Skin of body (tissue), 2 donors: ENCODE results near the gene TRABD. TPM values are rescaled to one million over a fixed set of nuclear protein-coding genes. Genes with fewer than 3 reads are reported as not detected.

ENCODE experiments used
- DNase-seq: peaks from one replicate; lab custom pipeline; 2025; lab: John Stamatoyannopoulos, UW
- total RNA-seq: library from RNA; depleted of rRNA; stranded (reverse); fragments of >200 nt; gene quantifications from one replicate; pipeline ENCODE4 v1.2.3, GENCODE V29; 2014

Gene TRABD
- total RNA-seq, 1 donor from 2014 or later, result 10.8 TPM

DNA sequence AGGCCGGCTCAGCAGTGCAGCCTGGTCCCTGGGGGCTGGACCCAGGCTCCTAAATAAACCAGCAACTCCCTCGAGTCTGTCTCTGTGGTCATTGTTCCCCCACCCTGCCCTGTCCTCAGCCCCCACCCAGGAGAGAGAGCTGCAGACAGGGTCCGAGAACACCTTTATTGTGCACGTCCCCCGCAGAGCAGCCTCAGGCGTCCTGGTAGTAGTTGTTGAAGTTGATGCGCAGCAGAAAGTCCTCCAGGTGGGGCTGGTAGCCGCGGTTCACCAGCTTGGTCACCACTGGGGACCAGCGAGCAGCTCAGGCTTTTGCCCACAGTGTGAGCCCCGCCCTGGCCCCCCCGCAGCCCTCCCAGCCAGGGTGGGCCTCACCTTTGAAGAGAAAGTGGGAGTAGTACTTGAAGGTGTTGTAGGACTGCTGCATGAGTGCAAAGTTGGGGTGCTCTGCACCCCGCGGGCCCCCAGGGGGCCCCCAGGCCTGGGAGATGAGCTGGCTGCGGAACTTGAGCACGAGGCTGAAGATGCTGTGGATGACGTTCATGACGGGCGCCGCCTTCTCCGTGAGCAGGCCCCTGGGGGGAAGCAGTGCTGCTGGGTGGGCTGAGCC lies 31.9 kb downstream of the TRABD start:
- no peak for DNase-seq

DNA sequence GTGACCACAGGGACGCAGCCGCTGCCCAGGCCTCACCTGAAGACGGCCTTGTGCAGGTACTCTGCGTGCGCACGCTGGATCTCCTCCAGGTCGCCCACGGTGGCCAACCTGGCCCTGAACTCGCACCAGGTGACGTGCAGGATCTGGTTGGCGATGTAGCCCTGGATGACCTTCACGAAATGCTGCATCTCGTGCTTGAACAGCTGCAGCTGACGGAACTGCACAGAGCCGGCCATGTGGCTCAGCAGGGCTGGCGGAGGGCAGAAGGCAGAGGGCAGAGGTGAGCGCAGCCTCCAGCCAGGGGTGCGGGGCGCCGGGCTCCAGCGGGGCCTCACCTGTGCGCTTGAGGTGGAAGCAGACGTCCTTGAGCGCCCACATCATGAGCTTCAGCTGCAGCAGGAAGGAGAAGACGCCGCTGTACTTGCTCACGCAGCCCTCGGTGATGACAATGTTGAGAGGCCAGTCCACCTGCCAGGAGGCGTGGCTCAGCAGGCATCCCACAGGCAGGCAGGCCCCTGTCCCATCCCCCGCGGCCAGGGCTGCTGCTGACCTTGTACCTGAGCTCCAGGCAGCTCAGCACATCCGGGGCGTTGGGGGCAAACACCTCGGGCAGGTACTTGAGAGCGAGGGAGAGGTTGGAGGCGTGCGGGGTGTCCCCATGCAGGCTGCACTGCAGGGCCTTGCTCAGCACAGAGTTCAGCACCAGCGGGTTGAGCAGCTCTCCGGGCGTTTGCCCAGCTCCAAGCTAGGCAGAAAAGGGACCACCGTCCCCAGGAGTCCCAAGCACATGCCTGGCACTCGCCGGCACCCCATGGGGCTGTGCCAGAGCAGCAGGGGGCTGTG lies 32.7 kb downstream of the TRABD start:
- DNase-seq, result no peak

DNA sequence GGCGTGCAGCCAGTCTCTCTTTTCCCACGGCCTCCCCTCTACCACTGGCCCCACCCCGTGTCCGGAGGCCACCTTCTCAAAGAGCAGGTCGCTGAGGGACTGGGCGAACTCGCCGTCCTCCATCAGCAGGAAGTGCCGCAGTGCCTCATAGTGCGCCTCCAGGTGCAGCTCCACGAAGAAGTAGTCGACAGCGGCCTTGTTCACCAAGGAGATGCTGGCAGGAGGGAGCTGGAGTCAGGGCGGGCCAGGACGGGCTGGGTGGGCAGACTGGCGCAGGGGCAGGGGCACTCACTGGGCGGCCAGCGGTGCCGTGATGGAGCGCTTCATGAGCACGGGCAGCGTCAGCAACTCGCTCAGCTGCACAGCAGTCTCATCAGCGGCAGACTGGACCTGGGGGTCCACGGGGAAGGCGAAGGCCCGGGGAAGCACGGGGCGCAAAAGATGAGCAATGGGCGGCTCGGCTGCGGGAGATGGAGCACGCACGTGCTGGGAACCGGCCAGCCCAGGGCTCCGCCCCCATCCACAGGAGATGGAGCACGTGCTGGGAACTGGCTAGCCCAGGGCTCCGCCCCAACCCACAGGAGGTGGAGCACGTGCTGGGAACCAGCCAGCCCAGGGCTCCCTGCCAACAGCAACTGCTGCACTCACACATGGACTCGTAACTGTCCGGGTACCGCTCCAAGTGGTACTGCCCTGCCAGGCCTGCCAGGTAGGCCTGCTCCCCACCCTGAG lies 33.4 kb downstream of the TRABD start:
- DNase-seq, result peak; percentile 19

DNA sequence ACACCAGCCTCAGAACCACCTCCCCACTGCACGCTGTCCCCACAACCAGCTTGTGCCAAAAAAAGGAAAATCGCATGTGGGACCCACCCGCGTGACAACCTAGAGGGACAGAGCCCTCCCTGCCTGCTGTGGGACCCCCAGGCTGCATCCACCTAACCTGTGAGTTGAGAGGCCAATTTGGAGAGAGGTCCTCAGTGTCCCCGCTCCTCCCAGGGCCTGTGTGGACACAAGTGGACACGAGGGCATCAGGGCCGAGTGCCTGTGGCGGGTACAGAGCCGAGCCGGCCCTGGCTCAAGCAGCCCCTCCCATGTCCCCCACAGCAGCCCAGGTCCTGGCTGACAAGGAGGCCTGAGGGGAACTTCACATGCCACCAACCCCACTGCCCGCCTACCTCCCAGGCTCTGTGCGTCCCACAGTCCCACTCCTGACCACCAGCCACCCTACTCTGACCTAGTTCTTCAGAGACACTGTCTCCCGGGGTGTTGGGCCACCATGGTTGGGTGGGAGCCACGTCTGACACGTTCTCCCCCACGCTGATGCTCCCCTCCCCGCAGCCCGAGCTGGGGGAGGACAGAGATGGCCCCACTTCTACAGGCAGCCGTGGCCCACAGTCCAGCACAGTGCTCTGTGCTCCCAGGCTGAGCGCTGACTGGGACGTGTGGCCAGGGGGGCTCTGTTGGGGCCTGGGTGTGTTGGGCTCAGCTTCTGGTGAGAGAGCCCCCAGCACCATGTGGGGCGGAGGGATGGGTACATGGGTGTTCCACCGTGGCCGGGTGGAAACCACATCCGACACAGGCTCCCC lies 34.3 kb downstream of the TRABD start:
- DNase-seq, result no peak

DNA sequence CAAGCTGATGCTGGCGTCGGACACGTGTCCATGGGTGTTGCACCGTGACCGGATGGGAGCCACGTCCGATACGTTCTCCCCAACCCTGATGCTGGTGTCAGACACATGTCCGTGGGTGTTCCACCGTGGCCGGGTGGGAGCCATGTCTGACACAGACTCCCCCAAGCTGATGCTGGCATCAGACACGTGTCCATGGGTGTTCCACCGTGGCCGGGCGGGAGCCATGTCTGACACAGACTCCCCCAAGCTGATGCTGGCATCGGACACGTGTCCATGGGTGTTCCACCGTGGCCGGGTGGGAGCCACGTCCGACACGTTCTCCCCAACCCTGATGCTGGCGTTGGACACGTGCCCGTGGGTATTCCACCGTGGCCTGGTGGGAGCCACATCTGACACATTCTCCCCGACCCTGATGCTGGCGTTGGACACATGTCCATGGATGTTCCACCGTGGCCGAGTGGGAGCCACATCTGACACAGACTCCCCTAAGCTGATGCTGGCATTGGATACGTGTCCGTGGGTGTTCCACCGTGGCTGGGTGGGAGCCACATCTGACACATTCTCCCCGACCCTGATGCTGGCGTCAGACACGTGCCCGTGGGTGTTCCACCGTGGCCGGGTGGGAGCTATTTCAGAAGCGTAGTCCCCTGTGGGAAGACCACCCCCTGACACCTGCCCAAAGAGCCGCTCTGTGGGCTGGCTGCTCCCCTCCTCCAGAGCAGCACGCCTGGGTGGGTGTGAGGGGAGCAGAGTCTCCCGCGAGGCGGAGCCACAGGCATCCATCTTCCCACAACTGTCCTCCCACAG lies 35.1 kb downstream of the TRABD start:
- no peak for DNase-seq

DNA sequence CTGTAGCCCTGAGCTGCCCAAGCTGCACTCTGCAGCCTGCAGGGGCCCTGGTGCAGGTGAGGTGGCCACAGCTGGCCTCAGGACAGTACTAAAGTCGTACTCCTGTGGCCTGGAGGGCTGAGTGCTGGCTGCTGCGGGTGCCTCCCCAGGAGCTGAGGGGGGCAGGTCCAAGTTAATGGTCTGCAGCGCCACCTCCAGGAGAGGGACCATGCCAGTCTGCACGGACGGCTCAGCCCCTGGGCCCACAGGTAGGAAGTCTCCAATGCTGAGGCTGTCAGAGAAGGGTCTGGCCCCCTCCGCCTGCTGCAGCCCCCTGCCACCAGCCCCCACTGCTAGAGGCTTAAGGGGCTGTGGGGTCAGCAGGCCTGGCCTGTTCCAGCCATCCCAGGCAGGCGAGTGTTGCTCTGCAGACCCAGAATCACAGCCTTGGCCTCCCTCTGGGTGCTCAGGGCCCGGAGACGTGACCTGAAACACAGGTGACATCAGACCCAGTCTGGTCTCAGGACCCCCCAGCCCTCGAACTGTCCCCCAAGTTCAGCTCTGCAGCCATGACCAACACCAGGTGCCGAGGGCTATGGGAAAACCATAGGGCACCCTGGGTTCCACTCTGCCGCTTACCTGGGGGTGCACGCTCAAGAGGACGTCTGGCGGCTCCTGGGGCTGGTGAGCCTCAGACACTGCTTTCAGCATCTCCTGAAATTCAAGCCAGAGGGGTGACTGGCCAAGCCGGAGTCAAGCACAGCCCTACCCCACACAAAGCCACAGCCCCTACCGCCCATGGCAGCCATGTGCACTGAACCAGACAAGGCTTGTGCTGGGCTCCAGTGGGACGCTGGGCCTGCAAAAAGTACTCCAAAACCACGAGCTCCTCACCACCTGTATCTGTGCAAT lies 35.9 kb downstream of the TRABD start:
- DNase-seq, result no peak

DNA sequence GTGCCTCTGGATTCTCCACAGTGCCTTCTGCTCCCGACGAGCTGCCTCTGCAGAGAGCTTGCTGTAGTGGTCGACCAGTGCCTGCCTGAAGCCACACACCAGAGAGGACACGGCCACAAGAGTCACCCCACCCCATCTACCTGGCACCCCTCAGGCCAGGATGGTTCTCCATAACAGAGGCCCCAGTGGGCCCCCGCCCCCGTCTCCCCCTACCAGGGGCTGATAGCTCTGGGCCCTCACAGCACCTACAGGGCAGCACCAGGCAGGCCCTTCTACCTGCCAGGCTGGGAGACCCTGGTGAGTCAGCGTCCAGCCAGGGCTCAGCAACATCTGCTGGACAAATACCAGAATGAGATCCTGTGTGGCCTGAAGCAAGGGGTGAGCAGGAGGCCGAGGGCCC lies 36.8 kb downstream of the TRABD start:
- no peak for DNase-seq

DNA sequence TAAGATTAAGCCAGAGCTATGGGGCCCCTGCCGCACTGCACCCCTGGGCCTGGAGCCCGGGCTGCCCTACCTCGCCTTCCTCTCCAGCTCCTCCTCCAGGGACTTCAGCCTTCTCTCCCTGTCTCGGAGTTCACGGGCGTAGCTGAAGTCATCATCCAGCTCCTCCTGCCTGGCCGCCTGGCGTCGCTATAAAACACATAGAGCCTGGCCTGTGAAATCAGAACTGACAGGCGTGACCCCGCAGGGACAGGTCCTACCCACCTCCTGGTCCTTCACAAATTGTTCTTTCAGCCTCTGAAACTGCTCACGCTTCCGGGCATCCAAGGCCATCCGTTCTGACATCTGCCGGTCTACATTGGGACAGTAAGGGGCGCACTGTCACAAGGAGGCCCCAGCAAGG lies 38.4 kb downstream of the TRABD start:
- no peak for DNase-seq

DNA sequence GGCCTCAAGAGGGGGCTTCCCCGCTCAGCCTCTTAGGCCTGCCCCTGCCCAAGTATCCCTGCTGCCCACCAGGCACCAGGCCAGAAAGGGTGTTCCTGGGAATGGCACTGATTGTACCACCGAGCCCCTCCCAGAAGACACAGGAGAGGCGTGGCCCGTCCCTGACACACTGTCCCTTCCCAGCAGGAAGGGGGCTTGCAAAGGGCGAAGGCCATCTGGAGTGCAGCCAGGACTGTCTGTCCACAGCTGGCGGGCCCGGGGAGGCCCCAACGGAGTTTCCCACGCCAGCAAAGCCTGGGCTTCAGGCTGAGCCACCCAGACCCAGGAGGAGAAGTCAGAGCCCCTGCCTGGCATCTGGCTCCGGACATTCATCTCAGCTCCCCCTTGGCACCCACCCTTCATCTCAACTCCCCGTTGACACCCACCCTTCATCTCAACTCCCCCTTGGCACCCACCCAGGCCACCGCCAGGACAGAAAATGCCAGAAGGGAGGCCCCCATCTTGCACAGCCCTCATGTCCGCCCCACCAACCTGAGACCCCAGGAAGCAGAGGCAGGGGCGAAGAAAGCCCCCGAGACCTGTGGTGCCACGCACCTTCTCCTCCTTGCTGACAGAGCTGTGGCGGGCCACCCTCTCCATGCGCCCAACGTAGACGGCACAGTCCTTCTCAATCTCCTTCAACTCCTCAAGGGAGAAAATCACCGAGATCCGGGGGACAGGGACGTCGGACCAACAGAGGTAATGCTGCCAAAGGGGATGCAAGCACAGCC lies 39.7 kb downstream of the TRABD start:
- no peak for DNase-seq

DNA sequence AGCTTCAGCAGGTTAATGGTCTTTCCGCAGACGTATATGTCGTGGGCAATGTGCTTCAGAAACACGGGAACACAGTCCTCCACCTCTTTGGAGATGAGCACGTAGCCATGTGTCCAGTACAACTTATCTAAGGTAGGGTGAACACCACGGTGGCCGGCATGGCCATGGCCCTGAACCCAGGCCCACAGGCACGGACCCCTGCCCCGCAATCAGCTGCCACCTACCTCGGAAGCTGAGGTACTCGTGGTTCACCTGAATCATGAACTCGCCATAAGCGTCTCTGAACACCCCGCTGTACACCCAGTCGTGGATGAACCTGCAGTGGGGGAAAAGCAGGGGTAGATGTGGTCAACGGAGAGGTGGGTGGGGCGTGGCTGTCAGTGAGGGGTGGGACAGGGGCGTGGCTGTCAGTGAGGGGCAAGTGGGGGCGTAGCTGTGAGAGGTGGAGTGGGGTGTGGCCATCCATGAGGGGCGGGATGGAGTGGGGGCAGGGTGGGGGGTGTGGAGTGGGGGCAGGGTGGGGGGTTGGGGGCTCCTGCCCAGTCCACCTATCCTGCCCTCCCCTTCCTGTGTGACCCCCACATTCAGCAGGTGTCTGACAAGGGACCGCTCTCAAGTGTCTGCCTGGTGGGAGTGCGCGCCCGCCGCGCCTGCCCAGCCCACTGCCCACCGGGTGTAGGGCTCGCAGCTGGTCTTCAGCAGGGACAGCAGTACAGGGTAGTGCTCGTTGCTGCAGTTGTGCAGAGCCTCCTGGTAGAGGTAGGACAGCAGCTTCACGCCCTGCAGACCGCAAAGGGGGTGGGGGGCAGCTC lies 40.6 kb downstream of the TRABD start:
- DNase-seq, result no peak

DNA sequence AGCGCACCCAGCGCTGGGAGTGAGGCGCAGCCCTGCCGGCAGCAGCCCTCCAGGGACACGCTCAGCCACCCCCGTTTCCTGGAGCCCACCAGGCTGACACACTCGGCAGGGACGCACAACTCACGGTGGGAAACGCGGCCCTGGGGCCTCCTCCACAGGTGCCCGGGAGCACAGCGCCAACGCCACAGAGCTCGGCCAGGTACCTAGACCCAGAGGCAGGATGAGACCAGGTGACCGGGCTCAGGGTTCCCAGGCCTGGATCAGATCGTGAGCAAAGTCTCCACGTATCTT lies 41.1 kb downstream of the TRABD start:
- no peak for DNase-seq

DNA sequence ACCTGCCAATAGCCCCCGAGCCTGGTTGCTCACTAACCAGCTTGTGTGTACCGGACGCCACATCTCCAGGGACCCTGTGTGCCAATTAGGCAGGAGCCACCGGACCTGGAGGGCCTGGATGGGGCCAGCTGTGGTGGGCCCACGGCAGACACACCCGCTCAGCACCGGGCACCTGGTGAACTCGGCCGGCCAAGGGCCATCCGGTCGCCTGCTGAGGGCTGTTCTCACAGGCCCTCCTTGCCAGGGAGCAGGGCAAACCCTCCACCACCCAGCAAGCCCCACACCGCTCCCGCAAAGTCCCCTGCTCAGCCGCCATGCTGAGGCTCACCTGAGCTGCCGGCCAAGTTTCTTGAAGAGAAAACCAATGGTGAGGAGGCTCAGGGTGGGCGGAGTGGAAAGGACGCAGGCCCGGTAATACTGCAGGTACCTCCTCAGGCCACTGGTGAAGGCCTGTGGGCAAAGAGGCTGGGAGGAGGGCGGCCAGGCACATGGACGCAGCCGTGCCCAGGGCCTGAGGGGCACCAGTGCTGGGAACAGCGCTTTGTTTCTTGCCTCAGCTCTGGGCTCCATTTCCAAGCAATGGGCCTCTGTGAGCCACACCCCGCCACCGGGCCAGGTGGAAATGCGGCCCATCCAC lies 42.0 kb downstream of the TRABD start:
- DNase-seq, result no peak

DNA sequence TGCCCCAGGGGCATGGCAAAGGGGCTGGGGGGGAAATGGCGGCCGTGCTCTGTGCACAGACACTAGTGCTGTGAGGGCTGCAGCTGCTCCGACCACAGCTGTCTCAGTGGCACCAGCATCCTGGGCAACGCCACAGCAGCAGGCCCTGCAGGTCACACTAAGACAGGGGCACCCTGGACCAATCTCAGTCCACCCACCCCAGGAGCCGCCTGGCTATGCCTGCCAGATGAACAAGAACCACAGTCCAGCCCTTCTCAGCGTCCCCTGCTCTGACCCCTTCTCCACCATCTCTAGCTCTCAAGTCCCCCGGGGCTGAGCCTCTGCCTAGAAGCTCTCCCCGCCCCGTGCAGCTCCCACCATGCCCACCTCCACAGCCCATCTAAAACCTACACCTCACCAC lies 42.7 kb downstream of the TRABD start:
- DNase-seq, result no peak

DNA sequence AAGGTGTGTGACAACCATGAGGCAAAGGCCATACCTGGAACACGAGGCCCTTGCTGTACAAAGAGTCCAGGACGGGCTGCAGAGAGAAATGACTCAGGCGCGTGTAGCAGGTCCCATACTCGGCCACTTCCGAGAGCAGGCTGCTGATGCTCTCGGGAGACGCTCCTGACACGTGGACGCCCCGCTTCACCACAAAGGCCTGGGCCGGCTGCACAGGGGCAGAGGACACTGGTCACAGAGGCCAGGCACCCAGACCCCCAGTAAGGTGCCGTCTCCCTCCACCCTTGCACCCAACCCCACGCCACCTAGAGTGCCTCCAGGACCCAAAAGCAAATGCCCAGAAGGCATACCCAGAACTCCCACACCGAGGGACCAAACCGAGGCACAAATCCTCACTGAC lies 43.7 kb downstream of the TRABD start:
- no peak for DNase-seq

DNA sequence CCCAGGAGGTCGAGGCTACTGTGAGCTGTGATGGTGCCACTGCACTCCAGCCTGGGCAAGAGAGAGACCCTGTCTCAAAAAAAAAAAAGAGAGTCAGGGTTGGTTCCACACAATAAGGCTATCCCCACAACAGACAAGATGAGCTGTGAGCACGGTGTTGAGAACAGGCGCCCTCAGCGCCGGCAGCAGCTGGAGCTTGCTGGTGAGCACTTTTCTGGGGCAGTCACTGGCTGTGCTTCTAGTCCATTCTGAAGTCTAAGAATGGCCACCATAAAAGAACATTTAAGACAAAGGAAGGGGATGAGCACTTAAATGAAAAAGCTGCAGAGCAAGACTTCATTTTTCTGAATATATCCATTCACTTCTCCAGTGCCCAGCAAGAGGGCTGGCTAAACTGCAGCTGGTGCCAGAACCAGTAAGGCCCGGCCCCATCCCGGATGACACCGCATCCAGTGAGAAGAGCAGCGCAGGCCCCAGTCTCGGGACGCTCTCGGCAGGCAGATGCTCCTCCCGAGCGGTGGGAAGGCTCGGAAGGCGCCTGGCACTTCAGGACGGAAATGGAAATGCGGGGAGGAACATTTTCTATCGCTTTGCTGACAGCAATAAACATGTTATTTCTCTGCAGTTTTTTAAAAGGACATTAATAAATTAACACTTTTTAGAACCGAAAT lies 46.9 kb downstream of the TRABD start:
- DNase-seq, result no peak

DNA sequence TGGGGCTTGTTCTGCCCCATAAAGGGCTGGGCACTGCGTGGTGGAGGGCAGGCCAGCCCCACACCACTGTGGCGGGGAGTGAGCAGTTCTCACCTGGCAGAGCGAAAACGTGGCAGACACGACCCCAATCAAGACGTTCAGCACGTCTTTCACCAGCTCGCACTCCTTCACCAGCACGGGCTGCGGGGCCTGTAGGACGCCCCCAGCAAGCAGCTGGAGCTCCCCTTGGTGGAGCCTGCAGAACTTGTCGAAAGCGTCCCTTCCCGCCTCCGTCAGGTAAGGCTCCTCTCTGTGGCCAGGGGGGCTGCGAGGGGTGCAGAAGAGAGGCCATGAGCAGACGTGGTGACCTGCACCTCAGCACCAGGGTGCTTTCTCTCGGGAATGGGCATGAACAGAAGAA lies 47.5 kb downstream of the TRABD start:
- no peak for DNase-seq

DNA sequence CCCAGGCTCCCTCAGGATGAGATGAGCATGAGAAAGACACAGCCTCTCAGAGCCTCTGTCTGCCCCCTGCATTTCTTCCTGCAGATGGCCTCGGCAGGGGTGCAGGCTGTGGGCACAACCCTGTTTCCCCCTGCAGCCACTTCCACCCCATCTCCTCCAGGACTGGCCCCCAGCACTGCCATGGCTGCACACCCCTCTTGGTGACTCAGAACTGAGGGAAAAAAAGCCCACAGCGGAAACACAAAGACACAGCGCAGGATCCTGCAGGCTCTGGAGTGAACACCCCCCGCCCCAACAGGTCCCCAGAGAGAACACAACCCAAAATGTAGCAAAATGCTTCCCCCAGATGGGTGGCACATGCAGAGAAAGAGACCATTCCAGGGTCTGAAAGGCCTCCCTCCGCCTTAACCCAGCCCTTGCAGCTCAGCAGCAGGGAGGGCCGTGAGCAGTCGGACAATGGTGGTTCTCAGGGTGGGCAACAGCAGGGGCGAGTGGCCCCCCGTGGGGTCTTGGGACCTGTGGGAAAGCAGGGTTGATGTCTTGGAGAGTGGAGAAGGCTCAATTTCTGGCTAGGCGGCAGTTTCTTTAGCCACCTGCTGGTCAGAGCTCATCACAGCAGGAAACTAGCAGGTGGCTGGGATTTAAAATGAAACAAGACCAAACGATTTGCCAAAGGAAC lies 51.2 kb downstream of the TRABD start:
- DNase-seq, result no peak
